Measurements from ENCODE around the gene RRP8.

Gene RRP8

DNA sequence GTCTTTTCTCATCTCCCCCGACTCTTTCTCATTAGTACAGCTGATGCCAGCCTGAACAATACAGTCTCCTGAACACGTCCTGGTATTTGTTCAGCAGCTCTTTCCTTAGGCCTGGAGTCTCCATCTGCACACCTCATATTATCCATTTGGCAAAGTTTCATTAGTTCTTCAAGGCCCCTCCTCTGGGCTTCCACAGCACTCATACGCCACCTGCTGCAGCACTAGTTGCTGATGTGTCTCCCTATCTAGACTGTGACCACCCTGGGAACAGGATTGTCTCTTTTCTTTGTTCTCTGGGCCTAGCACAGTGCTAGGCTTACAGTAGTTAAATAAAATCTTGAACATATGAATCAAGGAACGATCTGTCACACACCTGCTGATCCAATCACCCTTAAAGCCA, 35.0 kb upstream of the RRP8 start:
- no peak for DNase-seq (ENCODE audit: low read depth)
- no peak overlapping the region for H3K4me3 ChIP-seq (ENCODE audit: low read depth, low read length)
- TF ChIP-seq, protein P1, sequence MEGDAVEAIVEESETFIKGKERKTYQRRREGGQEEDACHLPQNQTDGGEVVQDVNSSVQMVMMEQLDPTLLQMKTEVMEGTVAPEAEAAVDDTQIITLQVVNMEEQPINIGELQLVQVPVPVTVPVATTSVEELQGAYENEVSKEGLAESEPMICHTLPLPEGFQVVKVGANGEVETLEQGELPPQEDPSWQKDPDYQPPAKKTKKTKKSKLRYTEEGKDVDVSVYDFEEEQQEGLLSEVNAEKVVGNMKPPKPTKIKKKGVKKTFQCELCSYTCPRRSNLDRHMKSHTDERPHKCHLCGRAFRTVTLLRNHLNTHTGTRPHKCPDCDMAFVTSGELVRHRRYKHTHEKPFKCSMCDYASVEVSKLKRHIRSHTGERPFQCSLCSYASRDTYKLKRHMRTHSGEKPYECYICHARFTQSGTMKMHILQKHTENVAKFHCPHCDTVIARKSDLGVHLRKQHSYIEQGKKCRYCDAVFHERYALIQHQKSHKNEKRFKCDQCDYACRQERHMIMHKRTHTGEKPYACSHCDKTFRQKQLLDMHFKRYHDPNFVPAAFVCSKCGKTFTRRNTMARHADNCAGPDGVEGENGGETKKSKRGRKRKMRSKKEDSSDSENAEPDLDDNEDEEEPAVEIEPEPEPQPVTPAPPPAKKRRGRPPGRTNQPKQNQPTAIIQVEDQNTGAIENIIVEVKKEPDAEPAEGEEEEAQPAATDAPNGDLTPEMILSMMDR (IDR thresholded peaks at IDR 0.05; ENCODE audit: low read depth, low read length, missing control alignments) = no peak

DNA sequence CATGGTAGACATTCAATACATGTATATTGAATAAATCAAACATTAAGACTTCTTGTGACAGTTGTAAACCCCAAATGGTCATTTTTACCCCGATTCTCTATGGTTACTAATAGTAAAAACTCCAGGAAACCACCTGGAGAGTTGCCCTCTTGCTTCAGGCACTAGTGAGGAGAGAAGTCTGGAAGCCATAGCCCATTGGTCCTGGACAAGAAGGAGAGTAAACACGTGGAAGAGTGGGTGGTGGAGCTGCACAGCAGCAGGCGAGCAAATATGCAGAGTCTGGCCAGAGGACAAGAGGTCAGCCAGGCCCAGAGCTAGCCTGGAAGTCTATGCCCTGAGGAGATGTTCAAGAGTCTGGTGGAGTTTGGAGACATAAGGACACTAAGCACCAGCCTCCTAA, 34.5 kb upstream of the RRP8 start:
- no peak overlapping the region for H3K4me3 ChIP-seq (ENCODE audit: low read depth, low read length)
- TF ChIP-seq, protein P1 (IDR thresholded peaks at IDR 0.05; ENCODE audit: low read depth, low read length, missing control alignments) = no peak
- DNase-seq (ENCODE audit: low read depth) = no peak

DNA sequence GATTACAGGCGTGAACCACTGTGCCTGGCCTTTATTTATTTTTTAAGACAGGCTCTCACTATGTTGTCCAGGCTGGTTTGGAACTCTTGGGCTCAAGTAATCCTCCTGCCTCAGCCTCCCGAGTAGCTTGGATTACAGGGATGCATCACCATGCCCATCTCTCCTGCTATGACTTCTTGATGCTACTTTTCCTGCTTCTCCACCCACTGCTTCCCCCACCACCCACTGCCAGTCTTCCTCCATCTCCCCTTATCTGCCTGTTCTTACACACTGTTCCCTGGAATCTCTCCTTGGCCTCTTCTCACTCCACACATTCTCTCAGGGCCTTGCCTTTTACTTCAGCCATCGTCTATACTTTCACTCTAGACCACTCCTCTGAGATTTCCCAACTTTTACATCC, 33.1 kb upstream of the RRP8 start:
- no peak overlapping the region for H3K4me3 ChIP-seq (ENCODE audit: low read depth, low read length)
- TF ChIP-seq, protein P1 (IDR thresholded peaks at IDR 0.05; ENCODE audit: low read depth, low read length, missing control alignments) = no peak
- no peak for DNase-seq (ENCODE audit: low read depth)

DNA sequence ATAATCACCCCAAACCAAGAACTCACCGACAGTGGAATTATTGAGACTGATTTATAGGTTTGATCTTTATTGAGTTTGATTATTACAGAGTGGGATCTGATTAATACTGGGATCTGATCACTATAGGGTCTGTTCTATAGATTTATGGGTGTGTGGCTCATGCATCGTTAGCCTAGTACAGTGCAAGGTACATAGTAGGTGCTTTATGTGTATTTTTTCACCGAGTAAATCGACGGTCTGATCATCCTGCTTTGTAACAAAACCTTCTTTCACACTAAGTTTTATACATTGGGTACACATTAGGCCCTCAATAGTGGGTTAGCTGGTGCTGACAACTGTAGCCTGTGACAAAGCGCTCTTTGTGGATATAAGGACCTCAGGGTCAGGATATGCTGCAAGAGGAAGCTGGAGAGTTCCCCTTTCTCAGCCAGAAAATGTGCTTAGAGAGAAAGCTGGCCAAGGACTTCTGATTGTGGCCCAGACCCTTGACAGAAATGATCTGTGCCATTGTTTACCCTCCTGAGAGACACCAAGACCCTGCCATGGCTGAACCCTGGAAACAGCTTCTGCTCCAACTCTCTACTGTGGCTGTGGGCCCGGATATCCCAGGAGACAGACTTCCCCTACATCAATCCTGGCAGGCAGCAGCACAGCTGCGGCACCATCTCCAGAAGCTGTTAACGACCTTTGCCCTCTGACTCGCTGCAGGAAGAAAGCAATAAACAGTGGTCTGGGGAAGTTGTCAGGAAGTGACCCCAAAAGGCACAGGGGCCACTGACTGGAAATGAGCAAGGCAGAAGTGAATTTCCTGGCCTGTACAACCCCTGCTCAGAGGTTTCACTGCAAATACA, 31.9 kb upstream of the RRP8 start:
- DNase-seq (ENCODE audit: low read depth) = no peak
- TF ChIP-seq, protein P1 (IDR thresholded peaks at IDR 0.05; ENCODE audit: low read depth, low read length, missing control alignments) = no peak
- no peak overlapping the region for H3K4me3 ChIP-seq (ENCODE audit: low read depth, low read length)

DNA sequence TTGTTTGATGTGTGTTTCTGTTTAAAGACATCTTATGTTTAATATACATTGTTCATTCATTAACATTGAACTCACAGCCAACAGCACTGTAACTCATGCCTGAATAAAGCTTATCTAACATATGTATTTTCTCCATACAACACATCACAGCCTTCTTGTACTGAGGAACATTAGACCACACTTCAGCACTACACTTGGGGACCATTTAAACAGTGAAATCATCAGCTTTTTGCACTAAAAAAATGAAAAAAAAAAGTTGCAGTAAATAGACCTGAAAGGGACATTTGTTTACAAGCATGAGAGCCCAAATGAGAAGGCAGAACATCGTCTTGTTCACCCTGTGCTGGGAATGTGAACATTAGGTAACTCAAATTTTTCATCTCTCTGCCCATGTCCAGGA, 31.1 kb upstream of the RRP8 start:
- TF ChIP-seq, protein P1 (IDR thresholded peaks at IDR 0.05; ENCODE audit: low read depth, low read length, missing control alignments) = no peak
- H3K4me3 ChIP-seq (ENCODE audit: low read depth, low read length) = no peak overlapping the region
- DNase-seq (ENCODE audit: low read depth) = no peak

DNA sequence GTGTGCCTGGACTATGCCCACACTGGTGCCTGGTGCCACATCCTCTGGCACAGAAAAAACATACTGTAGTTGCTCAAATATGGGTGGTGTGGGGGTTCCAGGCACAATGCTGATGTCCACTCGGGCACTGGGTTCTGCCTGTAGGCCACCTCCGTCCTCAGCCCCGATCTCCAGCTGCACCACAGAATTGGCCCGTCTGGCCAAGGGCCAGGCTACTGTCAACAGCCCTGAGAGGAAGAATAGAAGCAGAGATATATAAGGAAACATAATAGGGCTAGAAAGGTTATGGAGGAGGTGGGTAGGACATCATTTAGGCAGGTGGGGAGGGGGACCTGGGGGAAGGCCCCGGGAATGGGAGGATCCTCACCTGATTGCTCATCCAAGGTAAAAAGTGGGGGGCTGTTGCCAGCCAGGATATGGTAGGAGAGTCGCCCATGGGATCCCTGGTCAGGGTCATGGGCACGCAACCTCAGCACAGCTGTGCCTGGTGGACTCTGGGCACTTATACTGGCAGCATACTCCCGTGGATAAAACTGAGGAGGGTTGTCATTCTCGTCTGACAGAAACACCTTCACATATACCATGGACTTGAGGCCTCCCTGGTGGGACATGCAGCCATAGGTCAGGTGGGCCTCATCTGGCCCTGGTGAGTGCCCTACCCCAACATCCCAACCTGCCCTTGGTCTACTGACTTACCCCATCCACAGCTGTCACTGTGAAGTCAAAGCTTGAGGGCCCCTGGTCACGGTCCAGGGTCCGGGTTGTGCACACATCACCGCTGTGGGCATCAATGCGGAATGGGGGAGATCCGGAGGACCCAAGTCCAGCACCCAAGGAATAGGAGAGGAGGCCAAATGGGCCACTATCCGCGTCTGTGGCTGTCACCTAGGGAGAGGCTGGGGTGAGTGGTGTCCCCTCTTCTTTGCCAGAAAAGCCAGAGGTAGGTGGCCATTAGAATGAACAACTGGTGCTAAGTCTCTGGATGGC, 30.3 kb upstream of the RRP8 start:
- TF ChIP-seq, protein P1 (IDR thresholded peaks at IDR 0.05; ENCODE audit: low read depth, low read length, missing control alignments) = no peak
- H3K4me3 ChIP-seq (ENCODE audit: low read depth, low read length) = no peak overlapping the region
- no peak for DNase-seq (ENCODE audit: low read depth)

Data from GM12864 (cell line).